NCI-H1092 treated with DMSO at 0.1 percent for 48 hours (cell line): ENCODE results near the gene PRSS22.

Experiments used
- DNase-seq: peaks from one replicate; lab custom pipeline; 2025; lab: John Stamatoyannopoulos, UW

Gene PRSS22

DNA sequence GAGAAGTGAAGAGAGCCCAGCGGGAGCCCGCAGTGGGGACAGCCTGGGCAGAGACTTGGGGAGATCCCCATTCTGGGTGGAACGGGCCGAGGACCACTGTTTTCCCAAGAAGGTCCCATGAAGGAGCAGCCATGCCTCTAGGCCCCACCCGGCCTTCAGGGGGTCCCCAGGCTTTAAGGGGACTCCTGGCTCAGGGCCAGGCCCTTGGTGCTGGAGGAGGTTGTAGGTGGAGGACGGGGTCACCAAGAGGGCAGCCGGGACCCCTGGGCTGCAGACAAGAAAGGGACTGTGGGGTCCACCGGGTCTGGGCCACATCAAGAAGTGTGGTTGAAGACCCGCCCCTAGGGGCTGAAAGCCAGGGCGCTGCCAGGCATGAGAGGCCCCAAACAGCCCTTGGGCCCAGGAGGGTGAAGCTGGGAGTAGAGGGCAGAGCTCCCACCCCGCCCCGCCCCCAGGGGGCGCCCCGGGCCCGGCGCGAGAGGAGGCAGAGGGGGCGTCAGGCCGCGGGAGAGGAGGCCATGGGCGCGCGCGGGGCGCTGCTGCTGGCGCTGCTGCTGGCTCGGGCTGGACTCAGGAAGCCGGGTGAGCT lies 41.1 kb downstream of the PRSS22 start, which contains the start of gene PRSS21:
Gene PRSS21, plus strand, starts transcription at position 487 of the 589 bp plus-strand sequence. Its CDS starts 32 bp downstream, at position 519.
- DNase-seq = no peak

DNA sequence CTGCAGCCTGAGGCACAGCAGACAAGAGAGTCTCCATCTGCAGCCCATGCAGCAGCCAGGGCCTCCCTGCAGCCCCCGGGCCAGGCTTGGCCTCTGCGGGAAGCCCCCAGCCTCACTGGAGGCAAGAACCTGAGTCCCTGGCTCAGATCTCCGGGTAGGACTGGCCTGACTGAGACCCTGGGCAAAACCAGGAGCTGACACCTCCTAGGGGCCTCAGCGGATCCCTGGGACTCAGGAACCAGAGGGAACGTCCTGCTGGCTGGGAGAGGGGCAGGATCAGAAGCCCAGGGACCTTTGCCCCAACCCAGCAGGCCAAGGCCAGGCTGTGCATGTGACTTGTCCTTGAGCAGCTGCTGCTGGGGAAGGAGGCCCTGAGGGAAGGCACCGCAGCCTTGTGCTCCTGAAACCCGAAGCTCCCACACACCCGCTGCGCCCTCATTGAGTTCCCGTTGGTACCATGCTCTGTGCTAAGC lies 42.6 kb downstream of the PRSS22 start:
- no peak for DNase-seq

DNA sequence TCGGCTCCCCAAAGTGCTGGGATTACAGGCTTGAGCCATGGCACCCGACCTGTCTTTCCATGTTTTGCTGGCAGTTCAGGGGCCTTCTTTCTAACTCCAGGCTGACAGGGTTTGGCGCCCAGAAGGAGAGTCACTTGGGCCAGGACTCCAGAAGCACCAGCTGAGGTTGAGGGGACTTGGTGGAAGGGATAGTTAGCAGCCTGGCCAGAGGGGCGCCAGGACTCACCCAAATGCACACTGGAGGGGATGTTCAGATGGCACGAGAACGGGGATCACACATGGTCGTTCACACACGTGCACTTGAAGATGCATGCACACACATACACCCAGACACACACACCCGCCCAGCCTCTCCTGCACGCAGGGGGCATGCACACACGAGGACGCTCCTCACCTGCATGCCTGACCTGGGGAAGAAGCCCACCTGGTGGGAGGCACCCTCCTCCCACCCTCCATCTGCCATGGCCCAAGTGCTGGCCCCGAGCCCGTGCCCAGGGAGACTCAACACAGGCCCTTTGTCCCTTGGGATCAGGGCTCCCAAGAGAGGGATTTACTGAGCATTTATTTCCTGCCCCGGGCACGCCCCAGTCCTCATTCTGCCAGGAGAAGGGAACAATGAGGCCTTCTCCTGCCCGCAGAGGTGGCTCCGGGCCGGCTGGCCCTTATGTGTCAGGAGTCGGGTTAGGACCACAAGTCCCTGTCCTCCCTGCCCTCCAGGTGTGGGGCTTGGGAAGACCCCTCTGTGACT lies 43.2 kb downstream of the PRSS22 start:
- no peak for DNase-seq

DNA sequence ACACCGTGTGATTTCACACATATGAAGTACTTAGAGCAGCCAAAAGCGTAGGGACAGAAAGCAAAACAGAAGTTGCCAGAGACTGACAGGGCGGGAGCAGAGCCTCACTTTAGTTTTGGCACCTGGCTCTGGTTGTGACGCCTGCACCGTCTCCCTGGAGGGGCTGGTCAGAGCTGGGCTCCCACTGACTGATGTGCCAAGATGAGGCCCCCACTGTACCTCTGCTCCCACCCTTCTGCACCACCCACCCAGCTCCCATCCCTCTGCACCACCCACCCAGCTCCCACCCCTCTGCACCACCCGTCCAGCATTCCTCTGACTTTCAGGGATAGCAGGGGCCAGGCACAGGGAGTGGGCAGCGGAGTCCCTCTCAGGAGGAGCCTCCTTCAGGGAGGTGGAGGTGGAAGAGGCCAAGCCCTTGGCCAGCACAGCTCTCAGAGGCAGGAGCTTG lies 44.2 kb downstream of the PRSS22 start:
- DNase-seq = no peak

DNA sequence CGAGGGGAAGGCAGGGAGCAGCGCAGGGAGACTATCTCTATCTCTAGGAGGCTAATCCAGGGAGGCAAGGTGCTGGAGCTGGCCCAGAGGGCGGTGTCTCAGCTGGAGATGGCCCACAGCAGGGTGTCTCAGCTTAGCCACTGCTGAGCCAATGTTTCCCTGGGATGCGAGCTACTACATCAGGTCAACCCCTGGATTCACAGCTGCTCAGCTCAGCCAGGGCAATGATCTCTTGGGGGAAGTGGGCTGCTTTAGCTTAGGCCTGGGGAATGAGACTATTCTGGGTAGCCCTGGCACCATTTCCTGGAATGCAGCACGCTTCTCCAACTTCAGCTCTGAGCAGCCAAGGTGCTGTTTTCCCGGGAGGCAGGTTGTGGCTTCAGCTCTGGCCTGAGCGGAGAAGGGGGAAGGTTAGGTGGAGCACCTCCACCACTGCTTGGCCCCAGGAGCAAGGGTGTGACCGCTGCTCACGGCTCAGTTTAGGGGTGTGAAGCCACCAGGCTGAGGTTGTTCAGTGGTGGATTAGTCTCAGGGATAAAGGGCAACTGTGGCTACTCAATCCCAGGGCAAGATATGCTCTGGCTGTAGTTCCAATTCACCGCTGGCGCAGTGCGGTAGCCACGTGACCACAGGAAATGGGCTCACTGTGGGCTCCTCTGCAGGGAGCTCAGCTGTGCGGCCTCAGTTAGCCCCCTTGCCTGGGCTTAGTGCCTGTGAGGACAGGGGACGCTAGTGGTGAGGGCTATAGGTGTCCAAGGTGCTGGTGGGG lies 46.1 kb downstream of the PRSS22 start:
- no peak for DNase-seq

DNA sequence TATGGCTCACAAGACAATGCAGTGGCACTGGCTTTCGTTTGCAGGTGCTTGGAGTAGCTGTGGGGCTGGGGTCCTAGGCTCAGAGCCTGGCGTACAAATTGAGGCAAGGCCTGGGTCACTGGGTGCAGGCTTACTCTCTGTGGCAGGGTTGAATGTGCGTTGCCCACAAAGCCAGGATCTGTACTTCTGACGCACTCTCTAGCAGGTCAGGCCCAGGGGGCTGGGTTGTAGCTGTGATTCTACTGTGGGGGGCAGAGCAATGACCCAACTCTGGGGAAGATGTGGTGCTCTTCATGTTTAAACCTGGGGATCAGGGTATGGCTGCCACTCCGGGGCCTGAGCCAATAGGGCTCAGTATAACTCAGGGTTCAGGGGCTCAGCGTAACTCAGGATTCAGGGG lies 47.3 kb downstream of the PRSS22 start:
- no peak for DNase-seq

DNA sequence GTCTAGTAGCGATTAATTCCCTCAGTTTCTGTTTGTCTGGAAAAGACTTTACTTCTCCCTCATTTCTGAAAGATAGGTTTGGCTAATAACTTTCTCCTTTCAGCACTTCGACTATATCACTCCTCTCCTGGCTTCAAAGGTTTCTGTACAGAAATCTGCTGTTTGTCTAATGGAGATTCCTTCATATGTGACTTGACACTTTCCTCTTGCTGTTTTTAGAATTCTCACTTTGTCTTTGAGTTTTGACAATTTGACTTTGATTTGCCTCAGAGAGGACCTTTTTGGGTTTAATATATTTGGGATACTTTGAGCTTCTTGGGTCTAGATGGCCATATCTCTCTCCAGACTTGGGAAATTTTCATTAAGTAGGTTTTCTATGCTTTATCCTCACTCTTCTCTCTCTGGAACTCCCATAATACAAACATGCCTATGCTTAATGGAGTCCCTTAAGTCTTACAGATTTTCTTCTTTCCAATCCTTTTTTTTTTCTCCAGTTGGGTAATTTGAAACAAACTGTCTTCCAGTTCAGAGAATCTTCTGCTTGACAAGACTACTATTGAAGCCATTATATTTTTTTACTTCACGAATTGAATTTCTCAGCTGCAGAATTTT lies 48.7 kb downstream of the PRSS22 start:
- no peak for DNase-seq

DNA sequence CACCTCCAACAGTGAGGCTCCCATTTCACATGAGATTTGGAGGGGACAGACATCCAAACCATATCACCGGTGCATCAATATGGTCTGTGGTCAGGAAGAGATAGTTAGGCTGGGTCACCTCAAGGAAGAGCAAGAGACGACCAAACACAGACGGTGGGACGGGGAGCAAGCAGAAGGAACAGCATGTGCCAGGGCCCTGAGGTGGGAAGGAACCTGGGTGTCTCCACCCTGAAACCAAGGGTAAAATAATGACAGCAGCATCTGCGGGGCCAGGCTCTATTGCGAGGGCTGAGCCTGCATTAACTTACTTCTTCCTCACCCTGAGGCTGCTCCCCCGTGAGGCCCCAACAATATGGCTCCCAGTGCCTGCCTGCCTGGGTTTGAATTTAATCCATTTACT lies 49.8 kb downstream of the PRSS22 start:
- no peak for DNase-seq

DNA sequence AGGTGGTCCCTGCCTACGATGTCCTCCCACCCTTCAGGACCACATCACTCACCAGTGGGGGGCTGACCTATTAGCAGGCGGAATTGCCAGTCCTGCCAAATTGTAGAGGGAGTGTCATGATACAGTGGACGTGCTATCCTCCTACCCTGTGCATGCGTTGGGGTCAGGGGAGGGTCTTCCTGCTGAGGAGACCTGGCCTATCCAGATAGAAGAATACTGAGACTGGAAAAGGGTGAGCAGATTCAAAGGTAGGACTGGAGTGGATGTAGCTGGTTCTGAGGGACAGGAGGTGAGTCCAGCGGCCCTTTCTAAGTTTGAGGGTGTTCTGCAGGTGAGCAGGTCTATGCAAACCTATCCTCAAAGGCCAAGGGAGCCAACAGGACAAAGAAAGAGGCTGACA lies 51.7 kb downstream of the PRSS22 start:
- no peak for DNase-seq

DNA sequence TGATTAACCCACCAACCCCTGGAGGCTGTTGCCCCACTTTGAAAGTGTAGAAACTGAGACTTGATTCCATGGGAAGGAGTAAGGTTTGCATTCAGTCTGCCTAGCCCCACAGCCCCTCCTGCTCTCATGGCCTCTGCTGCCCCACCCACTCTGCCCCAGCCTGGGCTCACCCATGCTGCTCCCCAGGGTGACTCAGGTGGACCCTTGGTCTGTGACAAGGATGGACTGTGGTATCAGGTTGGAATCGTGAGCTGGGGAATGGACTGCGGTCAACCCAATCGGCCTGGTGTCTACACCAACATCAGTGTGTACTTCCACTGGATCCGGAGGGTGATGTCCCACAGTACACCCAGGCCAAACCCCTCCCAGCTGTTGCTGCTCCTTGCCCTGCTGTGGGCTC lies 53.2 kb downstream of the PRSS22 start:
- no peak for DNase-seq

DNA sequence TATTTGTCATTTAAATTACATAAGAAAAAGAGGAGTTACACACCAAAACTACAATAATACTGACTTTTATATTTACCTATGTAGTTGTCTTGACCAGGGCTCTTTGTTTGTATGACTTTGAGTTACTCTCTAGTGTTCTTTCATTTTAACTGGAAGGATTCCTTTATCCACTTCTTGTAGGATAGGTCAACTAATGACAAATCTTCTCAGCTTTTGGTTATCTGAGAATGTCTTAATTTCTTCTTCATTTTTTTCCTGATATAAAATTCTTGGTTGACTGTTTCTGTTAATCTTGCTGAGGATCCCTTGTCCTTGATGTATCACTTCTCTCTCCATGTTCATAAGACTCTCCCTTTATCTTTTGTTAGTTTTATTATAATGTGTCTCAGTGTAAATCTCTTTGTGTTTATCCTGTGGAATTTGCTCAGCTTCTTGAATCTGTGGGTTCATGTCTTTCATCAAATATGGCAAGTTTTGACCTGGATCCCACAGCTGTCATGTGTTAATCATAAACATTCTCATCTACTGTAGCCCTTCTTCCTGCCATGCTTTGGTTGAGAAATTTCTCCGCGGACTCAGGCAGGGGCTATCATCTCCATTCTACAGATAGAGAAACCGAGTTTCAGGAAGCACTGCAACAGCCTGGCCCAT lies 54.3 kb downstream of the PRSS22 start:
- no peak for DNase-seq
